KBM-7 (cell line): ENCODE measurements around the gene ARR3.
"Not testable (repeated sequence)": the region's sequence is repeated elsewhere in the genome, so short reads cannot be mapped to it uniquely, and the experiment has no call there.

ENCODE experiments used
- DNase-seq: peaks from one replicate; pipeline ENCODE4 v3.0.0-alpha.2; 2015
- in situ Hi-C: fragments of 300-500 bp; cut with MboI; formaldehyde crosslinking; loops from 2 replicates; pipeline ENCODE4 v1.14.3; 2020; ENCODE audit warnings: low sequenced_read_pairs, low pct_unique_long_range_greater_than_20kb, mixed read lengths

ARR3 gene

GRCh38 chrX:70268034-70268433 is at the start of gene ARR3:
TSS of gene ARR3 (plus strand) at chrX:70268334. CDS start at chrX:70269386, 1,052 bp downstream.
- no peak for DNase-seq
- in situ Hi-C loops = no loop called here

DNA sequence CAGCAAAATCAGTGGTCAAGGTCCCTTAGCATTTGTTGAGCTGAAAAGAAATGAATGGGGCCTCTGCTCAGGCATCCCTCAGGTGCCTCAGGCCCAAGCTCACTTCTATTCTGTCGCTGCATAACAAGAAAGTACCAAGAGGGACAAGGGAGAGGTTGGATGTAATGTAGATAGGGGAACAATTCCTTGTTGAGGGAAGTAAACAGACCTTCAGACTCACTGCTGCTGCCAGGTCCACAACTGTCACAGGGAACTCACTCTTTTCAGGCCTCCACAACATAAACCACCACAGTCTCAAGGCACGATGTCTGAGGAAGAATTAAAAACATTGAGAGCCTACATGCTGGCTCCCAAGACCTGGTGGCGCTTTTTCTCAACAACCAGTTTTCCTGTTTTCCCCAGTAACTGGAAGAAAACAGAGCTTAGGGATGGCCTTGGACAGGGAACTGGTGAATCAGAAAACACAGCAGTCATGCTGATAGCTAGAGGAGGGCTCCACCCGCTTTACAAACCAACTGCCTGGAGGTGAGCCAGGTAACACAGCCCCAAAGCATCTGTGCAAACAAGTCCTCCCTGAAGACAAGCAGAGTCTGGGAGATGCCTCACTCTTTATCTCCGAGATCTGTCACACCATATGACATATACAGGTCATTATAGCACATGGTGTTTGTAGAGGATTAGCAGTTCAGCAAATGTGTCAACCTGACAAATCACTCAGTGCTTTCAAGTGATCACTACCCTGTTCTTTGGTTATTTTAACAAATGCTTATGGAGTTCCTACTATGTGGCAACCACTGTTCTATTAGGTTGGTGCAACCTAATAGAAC is 48.0 kb upstream of the ARR3 start:
- DNase-seq = no peak
- in situ Hi-C loops = no loop called here

DNA sequence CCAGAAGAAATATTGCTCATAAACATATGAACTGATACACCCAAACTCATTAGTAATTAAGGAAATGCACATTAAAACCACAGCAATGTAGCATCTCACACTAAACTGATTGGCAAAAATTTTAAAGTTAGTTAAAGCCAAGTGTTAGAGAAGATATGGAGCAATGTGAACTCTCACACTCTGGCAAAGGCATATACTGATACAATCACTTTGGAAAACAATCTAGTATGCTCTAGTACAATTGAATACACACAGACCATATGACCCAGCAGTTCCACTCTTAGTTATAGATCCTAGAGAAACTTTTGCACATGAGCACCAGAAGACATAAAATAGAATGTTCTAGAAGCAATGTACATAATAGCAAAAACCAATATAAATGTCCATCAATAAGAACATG is 42.1 kb upstream of the ARR3 start:
- no peak for DNase-seq
- in situ Hi-C loops = no loop called here

DNA sequence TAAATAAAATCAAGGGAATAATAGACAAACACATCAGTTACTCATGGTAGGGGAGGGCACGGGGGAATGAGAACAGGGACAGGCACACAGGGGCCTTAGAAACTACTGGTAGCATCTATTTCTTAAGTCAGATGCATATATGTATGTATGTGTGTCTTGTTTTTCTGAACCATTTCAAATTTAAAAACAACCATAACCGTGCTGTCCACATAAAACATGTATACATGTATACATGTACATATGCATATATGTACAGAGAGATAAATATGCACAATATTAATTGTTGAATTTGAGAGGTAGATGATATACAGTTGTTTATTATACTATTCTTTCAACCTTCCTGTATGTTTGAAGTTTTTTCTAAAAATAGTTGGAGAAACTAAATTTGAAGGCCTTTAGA is 41.4 kb upstream of the ARR3 start:
- in situ Hi-C loops = no loop called here
- no peak for DNase-seq

- in situ Hi-C loops = no loop called here
- no peak for DNase-seq
Measured at GRCh38 chrX:70231666-70232065, 36.5 kb upstream of the ARR3 start.

- DNase-seq = no peak
- in situ Hi-C loops = no loop called here
Measured at GRCh38 chrX:70234355-70234754, 33.8 kb upstream of the ARR3 start, which contains the start of gene AWAT1. TSS of gene AWAT1 (plus strand) at chrX:70234655. CDS start at chrX:70234696, 41 bp downstream.

- in situ Hi-C loops = no loop called here
- no peak for DNase-seq
Measured at GRCh38 chrX:70240751-70241150, 27.4 kb upstream of the ARR3 start.

DNA sequence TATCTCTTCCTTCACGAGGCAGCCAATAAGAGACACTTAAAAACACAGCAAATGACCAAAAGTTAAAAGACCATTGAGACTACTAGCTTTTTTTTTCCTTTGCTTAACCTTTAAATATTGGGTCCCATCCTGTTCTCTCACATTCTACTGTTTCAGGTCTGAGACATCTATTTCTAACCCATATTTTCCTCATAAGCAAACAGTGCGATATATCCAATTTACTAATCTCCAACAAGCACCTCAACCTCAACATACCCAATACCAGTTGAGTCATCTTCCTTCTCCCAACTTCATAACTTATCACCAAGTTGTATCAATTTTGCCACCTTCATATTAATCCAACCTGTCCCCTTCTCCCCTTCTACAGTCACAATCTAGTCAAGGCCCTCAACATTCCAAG is 26.6 kb upstream of the ARR3 start:
- no peak for DNase-seq
- in situ Hi-C loops = no loop called here

DNA sequence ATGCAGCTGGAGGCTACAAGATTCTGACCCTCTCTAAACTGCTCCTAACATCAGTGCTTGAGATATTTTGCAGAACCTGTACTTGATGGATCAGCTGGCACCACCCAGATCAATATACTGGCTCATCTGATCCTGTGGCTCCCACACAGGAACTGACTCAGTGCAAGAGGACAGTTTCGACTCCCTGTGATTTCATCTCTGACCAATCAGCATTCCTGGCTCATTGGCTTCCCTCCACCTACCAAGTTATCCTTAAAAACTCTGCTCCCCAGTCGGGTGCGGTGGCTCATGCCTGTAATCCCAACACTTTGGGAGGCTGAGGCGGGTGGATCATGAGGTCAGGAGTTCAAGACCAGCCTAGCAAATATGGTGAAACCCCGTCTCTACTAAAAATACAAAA is 24.5 kb upstream of the ARR3 start:
- DNase-seq, in situ Hi-C loops: not testable (repeated sequence)

GRCh38 chrX:70244881-70245280 is 23.3 kb upstream of the ARR3 start:
- in situ Hi-C loops = no loop called here
- DNase-seq = no peak

- in situ Hi-C loops = no loop called here
Measured at GRCh38 chrX:70247252-70247651, 20.9 kb upstream of the ARR3 start.

DNA sequence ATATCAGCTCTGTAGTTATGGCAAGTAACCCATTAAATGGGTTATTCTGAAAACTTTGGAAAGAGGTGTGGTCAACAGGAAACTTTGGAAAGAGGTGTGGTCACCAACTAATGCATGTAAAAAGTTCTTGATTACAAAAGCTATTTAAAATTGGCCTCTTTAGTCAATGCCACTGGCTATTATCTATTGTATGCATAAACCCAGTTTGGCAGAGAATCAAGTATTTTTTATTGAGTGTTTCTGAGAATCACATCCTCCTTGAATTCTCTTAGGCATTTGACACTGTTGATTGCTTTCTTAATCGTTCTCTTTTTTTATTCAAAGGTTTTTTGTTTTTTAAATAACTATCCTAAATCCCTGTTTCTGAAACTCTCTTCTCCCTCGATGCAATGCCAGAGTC is 15.6 kb upstream of the ARR3 start:
- DNase-seq = no peak
- in situ Hi-C loops = no loop called here

More at GRCh38 chrX:70247252-70247651, 20.9 kb upstream of the ARR3 start:
- DNase-seq = no peak

DNA sequence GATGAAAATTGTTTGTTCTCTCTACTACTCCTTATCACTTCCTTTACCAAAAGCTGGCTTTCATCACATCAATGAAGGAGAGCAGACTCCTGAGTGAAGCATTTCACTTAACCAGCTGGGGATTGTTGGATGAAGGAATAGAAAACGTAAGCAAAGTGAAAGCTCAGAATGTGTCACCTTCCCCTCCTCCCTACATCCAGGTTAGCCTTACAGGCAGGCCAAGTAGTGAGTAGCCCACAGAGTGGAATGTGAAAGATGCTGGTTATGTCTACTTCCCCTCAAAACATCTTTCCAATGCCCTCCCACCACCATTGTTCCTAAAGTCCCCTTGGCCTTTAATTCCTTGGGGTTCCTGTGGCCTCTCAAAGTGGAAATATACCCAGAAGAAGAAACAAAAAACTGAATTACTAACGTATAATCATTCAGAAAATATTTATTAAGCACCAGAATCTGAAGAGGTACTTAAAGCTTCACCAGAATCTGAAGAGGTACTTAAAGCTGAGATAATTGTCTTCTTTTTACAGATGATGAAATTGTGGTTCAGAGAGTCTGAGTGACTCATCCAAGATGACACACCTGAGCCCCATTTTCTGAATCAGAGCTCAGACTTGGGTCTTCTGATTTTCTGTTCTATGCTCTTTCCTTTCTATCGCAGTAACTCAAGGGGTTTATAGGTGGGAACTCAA is 14.6 kb upstream of the ARR3 start:
- in situ Hi-C loops = no loop called here

GRCh38 chrX:70254063-70254400 is 14.1 kb upstream of the ARR3 start:
- in situ Hi-C loops = no loop called here
- DNase-seq = no peak

More for the DNA sequence above, 14.6 kb upstream of the ARR3 start:
- no peak for DNase-seq

GRCh38 chrX:70254909-70255308 is 13.2 kb upstream of the ARR3 start:
- no peak for DNase-seq
- in situ Hi-C loops = no loop called here

- in situ Hi-C loops = no loop called here
- no peak for DNase-seq
Measured at GRCh38 chrX:70255452-70255851, 12.7 kb upstream of the ARR3 start.

DNA sequence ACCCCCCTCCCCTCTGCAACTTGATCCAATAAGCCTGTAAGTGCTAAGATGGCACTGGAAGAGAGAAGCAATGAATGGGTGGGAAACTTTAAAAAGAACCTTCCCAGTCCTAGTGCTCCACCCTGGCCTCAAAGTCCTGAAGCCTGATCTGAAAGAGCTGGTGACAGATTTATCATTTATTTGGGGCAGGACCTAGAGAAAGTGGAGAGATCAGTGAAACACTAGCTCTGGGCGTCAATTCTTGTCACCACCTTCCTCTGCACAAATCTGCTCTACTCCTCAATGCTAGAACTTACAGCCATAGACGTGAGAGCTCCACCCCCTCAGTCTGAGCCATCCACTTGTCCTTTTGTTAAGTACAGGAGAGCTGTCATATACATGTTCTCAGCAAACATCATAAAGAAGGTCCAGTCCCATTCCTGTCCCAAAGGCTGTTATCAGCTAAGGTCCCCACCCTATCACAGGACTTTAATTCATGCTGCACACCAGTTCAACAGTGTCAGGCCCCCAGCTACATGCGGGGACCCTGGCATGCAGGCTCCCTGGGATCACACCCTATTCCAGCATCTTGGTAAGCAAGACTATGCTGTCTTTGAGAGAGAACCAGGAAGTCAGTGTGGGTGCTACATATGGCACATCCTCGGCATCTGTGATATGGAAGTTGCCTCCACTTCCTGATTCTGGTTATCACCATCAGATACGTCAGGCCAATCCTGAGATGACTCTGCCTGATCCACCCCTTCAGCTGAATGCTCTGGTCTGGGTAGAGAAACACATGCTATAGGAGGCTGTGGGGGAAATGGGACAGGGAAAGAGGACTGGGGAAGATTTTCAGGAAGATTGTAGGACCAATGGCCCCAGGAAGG is 10.5 kb upstream of the ARR3 start:
- in situ Hi-C loops = no loop called here
- DNase-seq = no peak

DNA sequence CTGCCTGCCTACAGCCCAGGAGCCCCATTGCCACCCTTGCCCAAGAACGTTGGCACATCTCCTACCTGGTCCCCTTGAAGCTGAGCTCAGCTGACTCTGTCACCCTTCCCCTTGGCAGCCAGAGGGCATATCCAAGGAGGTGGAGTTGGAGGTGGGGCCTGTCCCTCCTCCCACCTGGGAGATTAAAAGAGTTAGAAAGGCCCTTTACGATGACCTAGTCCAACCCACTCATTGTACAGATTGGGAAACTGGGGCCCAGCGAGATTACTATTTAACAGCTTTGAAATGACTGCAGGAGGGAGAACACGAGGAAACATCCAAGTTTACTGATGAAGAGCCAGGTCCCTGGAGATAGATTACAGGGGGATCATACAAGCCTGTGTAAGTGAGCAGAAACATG is 8.0 kb upstream of the ARR3 start, which contains the start of gene P2RY4:
Gene P2RY4 (minus strand): TSS at position 101 of the 400 bp plus-strand sequence. CDS start 580 bp downstream, outside the sequence.
- no peak for DNase-seq
- in situ Hi-C loops = no loop called here

GRCh38 chrX:70262952-70263567 is 5.1 kb upstream of the ARR3 start:
- in situ Hi-C loops = no loop called here
- peak; percentile 68 for DNase-seq
